GM19239 (cell line): ENCODE results near the gene BBLN.
A peak's percentile ranks its signal among the peaks of the same experiment; 100 is the strongest.
"Not testable (repeated sequence)": the region's sequence is repeated elsewhere in the genome, so short reads cannot be mapped to it uniquely, and the experiment has no call there.

Experiments
- DNase-seq: peaks from one replicate; pipeline ENCODE4 v3.0.0; 2011; ENCODE audit warnings: low spot score; ENCODE audit not compliant: insufficient read length
- FAIRE-seq: peaks from 2 replicates; lab custom pipeline; 2011; peaks lifted over from hg19 to GRCh38; lab: Jason Lieb, UNC

The BBLN gene

GRCh38 chr9:128159784-128160602 lies at the start of gene BBLN:
Gene BBLN, plus strand, starts transcription at chr9:128160265. Its CDS starts 143 bp downstream, at chr9:128160408.
- DNase-seq: peak; percentile 99
- FAIRE-seq: peak; percentile 26

GRCh38 chr9:128111726-128112125 lies 48.3 kb upstream of the BBLN start:
- not testable (repeated sequence) for FAIRE-seq, DNase-seq

GRCh38 chr9:128113526-128114325 lies 46.3 kb upstream of the BBLN start:
- FAIRE-seq: no peak
- DNase-seq: no peak

GRCh38 chr9:128114326-128115186 lies 45.5 kb upstream of the BBLN start:
- no peak for DNase-seq
- no peak for FAIRE-seq

GRCh38 chr9:128115187-128116103 lies 44.6 kb upstream of the BBLN start:
- no peak for DNase-seq
- FAIRE-seq: no peak

GRCh38 chr9:128116104-128117083 lies 43.7 kb upstream of the BBLN start:
- DNase-seq (no peak), FAIRE-seq (no peak)

- DNase-seq (peak; percentile 94), FAIRE-seq (peak; percentile 95)
These were observed 42.2 kb upstream of the BBLN start for GRCh38 chr9:128117613-128118471.

- no peak for DNase-seq
- FAIRE-seq: no peak
These were observed 41.6 kb upstream of the BBLN start for GRCh38 chr9:128118472-128118857.

- FAIRE-seq: no peak
- no peak for DNase-seq
These were observed 40.9 kb upstream of the BBLN start for GRCh38 chr9:128118971-128119665.

GRCh38 chr9:128120061-128120740 lies 39.9 kb upstream of the BBLN start:
- no peak for FAIRE-seq

GRCh38 chr9:128120741-128121465 lies 39.2 kb upstream of the BBLN start:
- DNase-seq: no peak
- FAIRE-seq: no peak

More at GRCh38 chr9:128120061-128120740, 39.9 kb upstream of the BBLN start:
- no peak for DNase-seq

GRCh38 chr9:128121466-128121810 lies 38.6 kb upstream of the BBLN start:
- DNase-seq (no peak), FAIRE-seq (no peak)

- no peak for FAIRE-seq
- no peak for DNase-seq
These were observed 37.9 kb upstream of the BBLN start for GRCh38 chr9:128121924-128122808.

- FAIRE-seq (no peak), DNase-seq (no peak)
These were observed 37.3 kb upstream of the BBLN start for GRCh38 chr9:128122809-128123175.
